Non-pigmented ciliary epithelial cell (primary cell): ENCODE data around the gene SSH2.
"Not testable (repeated sequence)": the region's sequence is repeated elsewhere in the genome, so short reads cannot be mapped to it uniquely, and the experiment has no call there.

ENCODE experiments used
- DNase-seq: peaks from one replicate; pipeline ENCODE4 v3.0.0-alpha.2; 2010; ENCODE audit warnings: low read depth

Gene SSH2

GRCh38 chr17:29930409-29931010 is 482 bp upstream of the SSH2 start:
- DNase-seq = no peak

- no peak for DNase-seq
Observed at GRCh38 chr17:29929006-29929532, 959 bp downstream of the SSH2 start.

GRCh38 chr17:29927546-29927945 is 2.5 kb downstream of the SSH2 start:
- no peak for DNase-seq

GRCh38 chr17:29924786-29925185 is 5.2 kb downstream of the SSH2 start:
- no peak for DNase-seq

GRCh38 chr17:29918922-29919856 is 10.8 kb downstream of the SSH2 start:
- peak; percentile 42 for DNase-seq

GRCh38 chr17:29918016-29918415 is 12.0 kb downstream of the SSH2 start:
- no peak for DNase-seq

GRCh38 chr17:29914819-29915537 is 15.1 kb downstream of the SSH2 start:
- no peak for DNase-seq

GRCh38 chr17:29911641-29912177 is 18.3 kb downstream of the SSH2 start:
- no peak for DNase-seq

- no peak for DNase-seq
Observed at GRCh38 chr17:29909236-29910003, 20.6 kb downstream of the SSH2 start.

- DNase-seq = no peak
Observed at GRCh38 chr17:29906969-29907368, 23.1 kb downstream of the SSH2 start.

- no peak for DNase-seq
Observed at GRCh38 chr17:29905879-29906167, 24.2 kb downstream of the SSH2 start.

GRCh38 chr17:29905086-29905878 is 24.7 kb downstream of the SSH2 start:
- DNase-seq = no peak

GRCh38 chr17:29903471-29903870 is 26.6 kb downstream of the SSH2 start:
- no peak for DNase-seq

- not testable (repeated sequence) for DNase-seq
Observed at GRCh38 chr17:29897136-29897535, 32.9 kb downstream of the SSH2 start.

- no peak for DNase-seq
Observed at GRCh38 chr17:29892201-29892600, 37.8 kb downstream of the SSH2 start.

GRCh38 chr17:29891131-29891530 is 38.9 kb downstream of the SSH2 start:
- no peak for DNase-seq

GRCh38 chr17:29885031-29885640 is 44.9 kb downstream of the SSH2 start:
- no peak for DNase-seq

- no peak for DNase-seq
Observed at GRCh38 chr17:29883497-29883896, 46.5 kb downstream of the SSH2 start.

- DNase-seq = no peak
Observed at GRCh38 chr17:29881256-29881655, 48.8 kb downstream of the SSH2 start.

- DNase-seq = no peak
Observed at GRCh38 chr17:29880031-29880430, 50.0 kb downstream of the SSH2 start.
